ENCODE data around the gene PIP5K1C.
"Not testable (repeated sequence)": the region's sequence is repeated elsewhere in the genome, so short reads cannot be mapped to it uniquely, and the experiment has no call there.

PIP5K1C gene

GRCh38 chr19:3660493-3661219 lies 39.6 kb downstream of the PIP5K1C start:
- no peak for DNase-seq (ENCODE audit: low read depth)

- no peak for DNase-seq (ENCODE audit: low read depth)
Observed at GRCh38 chr19:3659746-3660112, 40.5 kb downstream of the PIP5K1C start.

DNA sequence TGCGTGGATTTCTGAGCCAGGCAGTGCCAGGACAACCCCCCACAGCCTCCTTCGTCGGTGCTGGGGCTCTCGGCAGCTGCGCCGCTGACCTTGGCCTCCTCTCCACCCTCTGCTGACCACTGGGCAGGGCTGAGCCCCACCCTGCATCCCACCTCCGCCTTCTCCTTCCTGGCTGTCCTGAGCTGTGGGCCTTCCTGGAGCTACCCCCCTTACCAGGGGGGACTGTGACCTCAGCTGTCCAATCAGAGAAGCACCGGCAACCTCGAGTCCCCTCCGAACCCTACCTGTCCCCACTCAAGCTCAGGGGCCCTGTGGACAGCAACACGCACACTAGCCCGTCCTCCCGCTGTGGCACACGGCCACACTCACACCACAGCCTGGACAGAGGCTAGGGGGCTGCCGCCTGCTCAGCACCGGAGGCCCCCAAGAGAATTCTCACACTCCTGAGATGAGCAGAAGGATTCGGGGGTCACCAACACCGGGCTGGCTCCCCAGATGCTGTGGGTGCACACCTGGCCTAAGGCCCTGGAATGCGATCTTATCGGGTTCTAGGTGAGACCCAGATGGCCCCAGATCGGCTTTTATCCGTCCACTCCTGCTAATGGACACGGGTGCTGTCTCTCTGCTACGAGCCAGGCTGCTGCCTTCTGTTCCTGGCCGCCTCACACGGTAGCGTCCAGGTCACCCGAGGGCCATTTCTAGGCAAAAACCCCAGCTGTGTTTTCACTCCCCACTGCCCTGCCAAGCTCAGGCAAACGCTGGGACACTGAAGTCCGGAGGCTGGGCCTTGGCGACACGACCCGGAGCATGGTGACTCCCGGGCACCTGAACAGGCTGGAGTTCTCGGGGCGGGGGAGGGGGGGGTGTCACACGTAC lies 41.2 kb downstream of the PIP5K1C start:
- DNase-seq (ENCODE audit: low read depth): no peak

GRCh38 chr19:3658004-3658869 lies 42.0 kb downstream of the PIP5K1C start:
- DNase-seq (ENCODE audit: low read depth): no peak

DNA sequence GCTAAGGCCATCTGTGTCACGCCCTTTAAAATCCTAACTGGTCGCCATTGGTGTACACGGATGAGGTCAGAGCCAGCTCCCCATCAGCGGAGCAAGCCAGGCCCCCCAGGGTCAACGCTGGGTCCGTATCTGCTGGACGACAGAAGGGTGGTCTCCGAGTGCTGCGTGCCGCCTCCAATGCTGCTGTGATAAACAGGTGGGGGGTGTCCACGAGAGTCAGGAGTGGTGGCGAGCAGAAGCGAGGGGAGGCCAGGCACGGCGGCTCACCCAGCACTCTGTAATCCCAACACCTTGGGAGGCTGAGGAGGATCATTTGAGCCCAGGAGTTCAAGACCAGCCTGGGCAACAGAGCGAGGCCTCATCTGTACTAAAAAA lies 42.9 kb downstream of the PIP5K1C start:
- no peak for DNase-seq (ENCODE audit: low read depth)

- DNase-seq (ENCODE audit: low read depth): no peak
Observed at GRCh38 chr19:3656747-3657394, 43.4 kb downstream of the PIP5K1C start.

DNA sequence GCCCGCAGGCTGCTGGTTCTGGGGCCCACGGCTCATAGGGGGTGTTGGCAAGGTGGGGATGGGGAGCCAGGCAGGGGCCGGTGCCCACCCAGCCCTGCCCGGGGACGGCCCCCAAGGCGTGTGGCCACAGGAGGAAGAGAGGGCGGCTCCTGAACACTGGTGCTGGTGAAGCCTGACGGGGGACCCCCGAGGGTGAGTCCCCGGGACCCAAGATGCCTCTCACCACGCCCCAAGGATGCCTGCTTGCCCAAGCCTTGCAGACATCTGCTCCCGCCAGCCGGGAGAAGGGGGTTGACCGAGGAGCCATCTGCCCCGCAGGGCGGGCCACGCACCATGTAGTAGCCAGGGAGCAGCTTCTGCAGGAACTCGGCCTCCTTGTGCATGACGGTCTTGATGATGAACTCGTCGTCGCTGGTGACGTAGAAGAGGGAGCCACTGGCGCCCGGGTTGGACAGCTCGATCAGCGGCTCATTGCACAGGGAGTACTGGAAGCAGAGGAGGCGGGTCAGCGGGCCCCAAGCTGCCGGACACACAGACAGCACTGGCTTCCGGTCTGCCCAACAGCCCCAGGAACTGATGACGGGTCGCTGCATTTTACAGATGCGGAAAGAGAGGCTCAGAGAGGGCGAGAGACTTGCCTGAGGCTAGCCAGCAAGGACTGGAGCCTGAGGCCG lies 44.1 kb downstream of the PIP5K1C start:
- no peak for DNase-seq (ENCODE audit: low read depth)

DNA sequence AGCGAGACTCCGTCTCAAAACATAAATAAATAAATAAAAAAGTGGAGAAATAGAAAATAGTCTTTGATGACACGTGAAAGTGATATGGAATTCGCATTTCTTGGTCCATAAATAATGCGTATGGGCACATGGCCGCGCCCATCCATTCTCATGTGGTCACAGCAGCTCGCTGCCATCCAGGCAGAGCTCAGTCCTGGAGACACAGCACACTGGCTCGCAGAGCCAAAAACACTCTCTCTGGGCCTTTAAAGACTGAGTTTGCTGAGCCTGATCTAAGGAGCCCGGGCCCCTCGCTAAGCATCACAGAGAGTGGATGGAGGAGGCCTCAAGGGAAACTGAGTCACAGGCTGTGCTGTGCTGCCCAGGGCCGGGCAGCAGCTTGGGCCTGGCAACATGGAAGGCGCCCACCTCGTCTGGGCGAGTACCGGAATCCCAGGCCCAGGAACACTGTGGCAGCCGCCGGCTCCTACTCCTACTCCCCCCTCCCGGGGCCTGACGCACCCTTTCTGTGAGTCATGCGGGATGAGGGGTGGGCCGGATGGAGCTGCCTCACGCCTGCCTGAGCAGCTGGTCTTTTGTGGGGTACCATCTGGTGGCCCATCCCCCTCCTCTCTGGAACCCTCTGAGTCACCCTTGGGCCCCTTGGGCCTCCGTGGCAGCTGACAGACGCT lies 44.7 kb downstream of the PIP5K1C start:
- DNase-seq (ENCODE audit: low read depth): peak; percentile 79

DNA sequence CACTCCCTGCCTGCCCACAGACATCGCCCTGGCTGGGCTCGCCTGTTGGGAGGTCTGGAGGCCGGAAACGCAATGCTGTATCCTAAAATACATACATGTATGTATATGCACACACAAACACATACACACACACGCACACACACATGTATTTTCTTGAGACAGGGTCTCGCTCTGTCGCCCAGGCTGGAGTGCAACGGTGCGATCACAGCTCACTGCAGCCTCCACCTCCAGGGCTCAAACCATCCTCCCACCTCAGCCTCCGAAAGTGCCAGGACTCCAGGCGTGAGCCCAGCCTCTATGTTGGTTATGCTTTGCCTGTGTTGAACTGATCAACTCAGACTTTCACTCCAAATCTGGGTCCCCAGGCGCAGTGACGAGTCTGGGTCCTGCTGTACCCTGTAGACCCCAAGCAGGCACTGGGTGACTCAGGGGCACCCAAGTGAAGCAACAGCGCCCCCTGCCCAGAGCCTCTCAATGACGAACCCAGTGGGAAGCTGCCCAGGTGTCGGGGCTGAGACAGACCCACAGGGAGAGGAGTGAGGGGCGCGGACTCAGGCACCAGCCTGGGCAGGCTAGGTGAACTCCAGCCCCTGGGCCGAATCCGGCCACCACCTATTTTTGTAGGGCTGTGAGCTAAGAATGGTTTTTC lies 46.3 kb downstream of the PIP5K1C start:
- no peak for DNase-seq (ENCODE audit: low read depth)

- no peak for DNase-seq (ENCODE audit: low read depth)
Observed at GRCh38 chr19:3653081-3653795, 47.0 kb downstream of the PIP5K1C start.

- no peak for DNase-seq (ENCODE audit: low read depth)
Observed at GRCh38 chr19:3652422-3652821, 47.8 kb downstream of the PIP5K1C start.

DNA sequence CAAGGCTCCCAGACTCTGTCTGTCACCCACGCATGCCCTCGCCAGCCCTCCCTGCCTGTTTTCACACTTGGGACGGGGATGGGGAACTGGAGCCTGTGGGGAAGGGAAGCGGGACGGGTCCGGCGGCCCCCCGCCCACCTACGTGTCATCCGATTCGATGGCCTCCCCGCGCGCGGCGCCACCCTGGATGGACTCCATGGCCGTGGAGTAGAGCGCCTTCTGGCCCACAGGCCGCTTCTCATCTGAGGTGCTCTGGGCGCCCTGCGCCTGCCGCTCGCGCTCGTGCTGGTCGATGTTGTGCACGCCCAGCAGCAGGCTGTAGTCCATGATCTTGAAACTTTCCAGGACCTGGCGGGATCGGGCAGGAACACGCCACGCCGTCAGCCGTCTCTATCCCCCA lies 48.6 kb downstream of the PIP5K1C start:
- DNase-seq (ENCODE audit: low read depth): no peak

GRCh38 chr19:3649888-3650287 lies 50.4 kb downstream of the PIP5K1C start:
- no peak for DNase-seq (ENCODE audit: low read depth)

GRCh38 chr19:3648037-3648905 lies 52.0 kb downstream of the PIP5K1C start:
- no peak for DNase-seq (ENCODE audit: low read depth)

DNA sequence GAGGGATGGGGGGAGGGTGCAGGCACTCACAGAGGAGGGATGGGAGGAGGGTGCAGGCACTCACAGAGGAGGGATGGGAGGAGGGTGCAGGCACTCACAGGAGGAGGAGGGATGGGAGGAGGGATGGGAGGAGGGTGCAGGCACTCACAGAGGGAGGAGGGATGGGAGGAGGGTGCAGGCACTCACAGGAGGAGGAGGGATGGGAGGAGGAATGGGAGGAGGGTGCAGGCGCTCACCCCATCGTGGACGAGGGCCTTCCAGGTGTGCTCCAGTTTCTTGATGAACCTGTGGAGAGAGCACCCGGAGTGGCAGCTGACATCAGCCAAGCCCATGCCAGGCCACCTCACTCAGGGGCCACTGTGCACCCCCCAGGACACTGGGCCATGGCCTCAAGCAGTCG lies 53.2 kb downstream of the PIP5K1C start:
- DNase-seq (ENCODE audit: low read depth): not testable (repeated sequence)

DNA sequence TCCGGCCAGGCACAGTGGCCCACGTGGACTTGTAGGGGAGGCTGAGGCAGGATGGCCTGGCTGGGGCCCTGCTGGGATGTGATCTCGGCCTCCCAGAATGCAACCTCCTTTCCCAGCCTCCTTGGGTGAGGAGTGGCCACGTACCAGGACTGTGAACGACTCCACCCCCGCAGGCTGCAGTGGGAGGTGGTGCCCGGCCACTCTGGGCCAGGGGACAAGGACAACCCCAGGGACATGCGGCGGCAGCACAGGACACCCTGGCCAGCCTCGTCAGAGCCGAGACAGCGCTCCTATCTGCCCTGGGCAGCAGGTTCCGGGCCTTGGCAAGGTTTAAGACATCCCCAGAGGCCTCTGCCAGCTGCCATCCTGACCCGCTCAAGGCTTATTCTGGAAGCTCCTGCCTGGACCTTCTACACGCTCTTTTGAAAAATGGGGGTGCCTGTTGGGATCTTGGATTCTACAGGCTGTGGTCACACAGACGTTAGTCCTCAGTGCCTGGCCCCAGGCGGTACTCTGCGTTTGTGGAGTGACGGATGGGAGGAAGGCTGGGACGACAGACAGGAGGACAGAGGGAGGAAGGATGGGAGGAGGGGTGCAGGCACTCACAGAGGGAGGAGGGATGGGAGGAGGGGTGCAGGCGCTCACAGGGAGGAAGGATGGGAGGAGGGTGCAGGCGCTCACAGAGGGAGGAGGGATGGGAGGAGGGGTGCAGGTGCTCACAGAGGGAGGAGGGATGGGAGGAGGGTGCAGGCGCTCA lies 53.8 kb downstream of the PIP5K1C start:
- no peak for DNase-seq (ENCODE audit: low read depth)

DNA sequence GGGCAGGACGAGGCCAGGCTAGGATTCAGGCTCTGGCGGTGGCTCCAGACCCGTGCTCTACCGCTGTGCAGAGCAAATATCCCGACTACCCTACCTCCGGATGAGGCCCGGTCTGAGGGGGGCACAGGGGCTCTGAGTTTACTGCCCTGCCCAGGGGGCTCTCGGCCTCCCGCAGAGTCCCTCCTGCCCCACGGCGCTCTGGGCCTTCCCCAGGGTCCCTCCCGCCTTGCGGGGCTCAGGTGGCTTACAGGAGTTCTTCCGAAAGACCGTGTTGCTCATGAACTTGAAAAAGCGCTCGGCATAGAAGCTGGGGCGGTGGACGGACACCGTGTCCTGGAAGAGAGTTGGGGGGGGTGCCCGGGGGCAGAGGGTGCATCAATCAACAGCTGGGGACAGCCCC lies 54.5 kb downstream of the PIP5K1C start:
- no peak for DNase-seq (ENCODE audit: low read depth)

DNA sequence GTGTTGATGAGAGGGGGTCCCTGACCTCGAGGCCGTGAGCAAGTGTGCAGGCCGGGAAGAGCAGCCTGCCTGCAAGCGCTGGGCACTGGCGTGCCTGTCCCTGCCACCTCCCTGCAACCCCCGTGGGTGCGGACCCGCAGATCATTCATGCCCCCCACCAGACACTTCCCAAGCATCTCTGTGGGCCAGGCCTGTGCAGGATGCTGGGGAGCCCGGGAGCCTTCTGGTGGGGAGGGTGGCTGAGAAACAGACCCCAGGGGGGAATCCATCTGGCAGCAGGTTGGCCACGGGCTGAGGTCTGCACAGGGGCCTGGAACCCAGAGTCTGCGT lies 55.2 kb downstream of the PIP5K1C start:
- DNase-seq (ENCODE audit: low read depth): no peak

Data from fibroblast of the conjunctiva (primary cell).